Activated naive CD8-positive, alpha-beta T cell treated with anti-CD3 and anti-CD28 coated beads, Interleukin-2, amount 10 ng/mL, durations not matched to agents 7 days and 5 days (primary cell): ENCODE measurements around the gene ZBP1. TPM values are rescaled to one million over a fixed set of nuclear protein-coding genes. Genes with fewer than 3 reads are reported as not detected.

ENCODE experiments used
- ATAC-seq: fragments of 150-1000 bp; cut with Tn5 transposase; one replicate; pipeline ENCODE4 v1.10.0; 2021; ENCODE audit warnings: low read depth, moderate library complexity
- POLR2A ChIA-PET: fragments of 350-600 bp; sonication (Branson Sonifier 250); formaldehyde crosslinking; loops from one replicate; lab custom pipeline; 2021; ENCODE audit warnings: antibody characterized with exemption; lab: Charles Lee
- DNase-seq: peaks from one replicate; pipeline ENCODE4 v3.0.0; 2021
- H3K27ac Mint-ChIP-seq: one replicate; pipeline ENCODE4 v1.8.0; 2022; ENCODE audit warnings: mild to moderate bottlenecking, mixed read lengths
- H3K27me3 Mint-ChIP-seq: one replicate; pipeline ENCODE4 v1.8.0; 2022; ENCODE audit warnings: mild to moderate bottlenecking, moderate library complexity, mixed read lengths
- H3K36me3 Mint-ChIP-seq: one replicate; pipeline ENCODE4 v1.8.0; 2021; ENCODE audit warnings: mild to moderate bottlenecking, mixed read lengths
- H3K4me1 Mint-ChIP-seq: one replicate; pipeline ENCODE4 v1.8.0; 2021; ENCODE audit warnings: mixed read lengths
- H3K4me3 Mint-ChIP-seq: one replicate; pipeline ENCODE4 v1.8.0; 2022; ENCODE audit warnings: mild to moderate bottlenecking, moderate library complexity, mixed read lengths
- H3K9me3 Mint-ChIP-seq: one replicate; pipeline ENCODE4 v1.8.0; 2021; ENCODE audit warnings: mixed read lengths
- total RNA-seq, 2 experiments: library from RNA; stranded (reverse); gene quantifications; one replicate each; pipeline ENCODE4 v1.2.3, GENCODE V29; 2021

Gene ZBP1
- total RNA-seq, 2 experiments from 2014 or later, result 27.5 to 28.5 TPM

DNA sequence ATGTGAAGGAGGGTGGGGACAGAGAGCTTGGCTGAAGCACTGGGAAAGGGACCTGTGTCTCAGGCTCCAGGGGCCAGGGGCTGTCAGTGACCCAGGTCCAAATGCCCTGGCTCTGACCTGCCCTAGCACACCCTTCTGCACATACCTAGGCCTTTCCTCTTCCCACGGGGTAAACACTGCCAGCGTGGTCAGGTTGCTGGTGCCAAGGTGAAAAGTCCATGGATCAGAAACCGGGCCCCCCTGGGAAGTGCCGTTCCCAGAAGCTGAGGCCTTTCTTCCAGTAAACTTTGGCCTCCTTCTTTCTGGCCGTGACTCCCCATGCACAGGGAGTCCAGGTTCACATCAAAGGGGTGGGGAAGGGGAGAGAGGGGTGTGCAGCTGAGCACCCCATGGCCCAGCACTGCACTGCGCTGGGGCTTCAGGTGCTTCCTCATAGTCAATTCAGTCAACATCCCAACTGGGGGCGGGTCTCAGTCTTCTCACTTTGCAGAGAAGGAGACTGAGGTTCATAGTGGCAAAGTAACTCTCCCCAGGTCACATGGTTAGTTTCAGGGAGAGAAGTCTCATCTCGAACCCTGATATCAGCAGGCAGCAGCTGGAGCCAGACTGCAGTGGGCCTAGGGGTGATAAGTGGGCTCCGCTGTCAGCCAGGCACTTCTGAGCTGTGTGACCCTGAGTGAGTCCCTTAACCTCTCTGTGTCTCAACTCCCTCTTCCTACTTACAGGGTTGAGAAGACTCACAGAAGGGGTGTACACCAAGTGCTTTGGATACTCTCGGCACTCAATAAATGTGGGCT lies 42.3 kb downstream of the ZBP1 start:
- no peaks in the 10 kb centered on the region for H3K9me3 Mint-ChIP-seq
- H3K27ac Mint-ChIP-seq, result no peak overlapping the region
- DNase-seq, result no peak
- POLR2A ChIA-PET, result no interaction called here
- no peak overlapping the region for H3K4me3 Mint-ChIP-seq
- H3K4me1 Mint-ChIP-seq, result no peaks in the 10 kb centered on the region
- H3K36me3 Mint-ChIP-seq, result no peaks in the 10 kb centered on the region
- H3K27me3 Mint-ChIP-seq, result peaks cover 35% of the 10 kb centered on the region
- ATAC-seq, result no peak

DNA sequence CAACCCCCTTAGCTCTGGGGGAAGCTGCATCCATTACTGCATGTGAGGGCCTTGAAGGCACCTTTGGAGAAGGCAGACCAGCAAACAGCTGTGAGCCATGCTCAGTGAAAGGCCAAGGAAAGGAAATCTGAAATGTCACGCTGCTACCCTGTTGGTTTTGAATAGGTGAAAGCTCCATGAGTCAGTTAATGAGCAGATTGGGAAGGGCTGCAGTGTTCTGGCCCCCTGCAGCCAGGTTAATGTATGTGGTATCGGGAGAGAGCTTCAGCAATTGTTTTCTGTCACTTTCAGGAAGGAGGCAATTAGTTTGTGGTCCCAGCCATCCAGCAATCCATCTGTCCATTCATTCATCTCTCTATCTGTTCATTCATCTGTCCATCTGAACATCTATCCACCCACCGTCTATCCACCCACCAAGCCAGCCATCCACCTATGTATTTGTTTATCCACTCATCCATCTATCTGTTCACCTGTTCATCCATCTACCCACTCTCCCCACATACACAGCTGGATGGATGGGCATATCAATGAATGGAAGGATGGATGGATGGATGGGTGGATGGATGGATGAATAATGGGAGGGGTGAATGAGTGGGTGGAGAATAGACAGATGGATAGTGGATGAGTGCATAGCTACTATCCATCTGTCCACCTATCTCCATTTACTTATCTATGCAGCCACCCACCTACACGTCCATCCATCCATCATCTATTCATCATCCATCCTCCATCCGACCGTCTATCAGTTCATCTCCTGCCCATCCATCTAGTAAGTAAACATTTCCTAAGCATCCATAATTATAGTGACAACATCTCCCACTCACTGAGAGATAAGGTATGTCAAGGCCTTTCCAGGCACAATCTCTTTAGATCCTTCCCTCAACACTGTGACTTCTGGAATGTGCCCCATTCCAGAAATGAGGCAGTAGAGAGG lies 43.3 kb downstream of the ZBP1 start:
- DNase-seq (no peak), ATAC-seq (no peak)
- Mint-ChIP-seq H3K36me3 (no peaks in the 10 kb centered on the region), H3K4me3 (no peak overlapping the region), H3K9me3 (no peaks in the 10 kb centered on the region), H3K27me3 (peaks cover 32% of the 10 kb centered on the region), H3K4me1 (no peaks in the 10 kb centered on the region), H3K27ac (no peak overlapping the region)
- POLR2A ChIA-PET, result no interaction called here

DNA sequence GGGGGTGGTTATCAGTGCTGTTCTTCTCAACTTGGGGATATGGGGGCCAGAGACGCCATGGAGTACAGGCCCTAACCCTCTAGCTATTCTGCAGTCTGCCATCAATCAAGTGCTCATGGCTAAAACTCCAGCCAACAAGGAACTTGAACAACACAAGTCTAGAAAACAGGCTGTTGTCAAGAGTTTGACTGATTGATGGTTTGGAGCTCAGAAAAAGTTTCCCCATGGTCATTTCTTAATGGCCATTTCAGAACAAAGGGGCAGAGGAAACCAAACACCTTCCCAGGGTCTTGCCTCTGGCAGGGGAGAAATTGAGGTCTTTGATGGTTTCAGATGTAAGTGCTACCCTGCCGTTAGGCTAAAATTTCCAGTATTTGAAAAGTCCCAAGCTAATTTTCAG lies 44.2 kb downstream of the ZBP1 start:
- no peaks in the 10 kb centered on the region for H3K4me1 Mint-ChIP-seq
- H3K9me3 Mint-ChIP-seq, result no peaks in the 10 kb centered on the region
- H3K27me3 Mint-ChIP-seq, result peaks cover 29% of the 10 kb centered on the region
- no peak overlapping the region for H3K27ac Mint-ChIP-seq
- DNase-seq, result no peak
- POLR2A ChIA-PET, result no interaction called here
- ATAC-seq, result no peak
- H3K36me3 Mint-ChIP-seq, result no peaks in the 10 kb centered on the region
- no peak overlapping the region for H3K4me3 Mint-ChIP-seq

DNA sequence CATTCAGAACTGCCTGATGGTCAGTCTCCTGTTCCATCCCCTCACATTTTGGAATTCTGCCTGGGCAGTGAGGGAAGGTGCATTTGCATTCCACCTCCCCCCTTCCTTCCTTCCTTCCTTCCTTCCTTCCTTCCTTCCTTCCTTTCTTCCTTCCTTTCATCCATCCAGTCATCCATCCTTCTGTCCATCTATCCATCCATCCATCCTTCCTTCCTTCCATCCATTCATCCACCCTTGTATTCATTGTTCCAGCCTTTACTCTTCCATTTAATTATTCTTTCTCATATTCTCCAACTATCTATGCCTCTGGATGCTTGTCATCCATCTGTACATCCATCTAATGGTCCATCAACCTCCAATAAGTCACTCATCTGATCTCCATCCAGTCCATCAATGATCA lies 45.3 kb downstream of the ZBP1 start:
- DNase-seq, result no peak

DNA sequence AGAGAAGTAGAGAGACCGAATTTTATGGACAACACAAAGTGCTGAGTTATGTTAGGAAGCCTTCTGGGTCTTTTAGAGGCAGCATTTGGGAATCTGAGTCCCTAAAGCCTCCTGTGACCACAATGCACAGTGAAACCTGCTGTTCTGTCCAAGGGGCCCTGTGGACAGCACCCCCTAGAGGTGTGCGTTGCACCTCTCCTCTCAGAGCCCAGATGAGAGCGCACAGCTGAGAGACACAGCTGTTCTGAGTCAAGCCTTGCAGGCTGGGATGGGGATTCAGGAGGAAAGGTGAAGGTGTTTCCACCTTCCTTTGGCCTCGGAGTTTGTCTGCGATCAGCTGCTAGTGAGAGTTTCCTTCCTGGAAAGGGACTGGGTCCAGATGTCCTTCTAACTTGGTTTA lies 46.3 kb downstream of the ZBP1 start:
- no peak overlapping the region for H3K4me3 Mint-ChIP-seq
- H3K4me1 Mint-ChIP-seq, result no peaks in the 10 kb centered on the region
- peaks cover 21% of the 10 kb centered on the region for H3K27me3 Mint-ChIP-seq
- H3K9me3 Mint-ChIP-seq, result no peaks in the 10 kb centered on the region
- DNase-seq (no peak), ATAC-seq (no peak)
- H3K27ac Mint-ChIP-seq, result no peak overlapping the region
- H3K36me3 Mint-ChIP-seq, result no peaks in the 10 kb centered on the region
- POLR2A ChIA-PET, result no interaction called here

More for the DNA sequence above, 45.3 kb downstream of the ZBP1 start:
- H3K27ac Mint-ChIP-seq, result no peak overlapping the region
- POLR2A ChIA-PET, result no interaction called here
- no peaks in the 10 kb centered on the region for H3K4me1 Mint-ChIP-seq
- peaks cover 22% of the 10 kb centered on the region for H3K27me3 Mint-ChIP-seq
- no peak for ATAC-seq
- no peak overlapping the region for H3K4me3 Mint-ChIP-seq
- H3K9me3 Mint-ChIP-seq, result no peaks in the 10 kb centered on the region
- no peaks in the 10 kb centered on the region for H3K36me3 Mint-ChIP-seq

DNA sequence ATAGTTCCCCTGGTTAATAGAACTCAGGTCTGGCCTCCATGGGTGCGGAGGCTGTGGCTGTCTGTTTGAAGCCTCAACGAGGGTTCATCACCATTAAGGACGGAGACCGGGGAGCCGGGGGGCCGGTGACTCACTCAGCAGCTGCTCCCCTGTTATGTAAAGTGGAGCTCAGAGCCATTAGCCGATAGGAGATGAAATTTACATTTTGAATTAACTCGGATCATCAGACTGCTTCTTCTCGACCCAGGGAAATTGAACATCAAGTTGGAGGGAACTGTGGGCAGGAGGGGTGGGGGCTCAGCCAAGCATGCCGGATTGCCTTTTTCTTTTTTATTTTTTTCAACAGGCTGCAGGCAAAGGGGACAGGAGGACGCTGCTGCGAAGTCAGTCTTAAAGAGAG lies 47.0 kb downstream of the ZBP1 start:
- Mint-ChIP-seq H3K4me3 (no peak overlapping the region), H3K27ac (no peak overlapping the region), H3K27me3 (peaks cover 21% of the 10 kb centered on the region), H3K4me1 (no peaks in the 10 kb centered on the region), H3K36me3 (no peaks in the 10 kb centered on the region), H3K9me3 (no peaks in the 10 kb centered on the region)
- ATAC-seq (no peak), DNase-seq (no peak)
- POLR2A ChIA-PET, result no interaction called here

DNA sequence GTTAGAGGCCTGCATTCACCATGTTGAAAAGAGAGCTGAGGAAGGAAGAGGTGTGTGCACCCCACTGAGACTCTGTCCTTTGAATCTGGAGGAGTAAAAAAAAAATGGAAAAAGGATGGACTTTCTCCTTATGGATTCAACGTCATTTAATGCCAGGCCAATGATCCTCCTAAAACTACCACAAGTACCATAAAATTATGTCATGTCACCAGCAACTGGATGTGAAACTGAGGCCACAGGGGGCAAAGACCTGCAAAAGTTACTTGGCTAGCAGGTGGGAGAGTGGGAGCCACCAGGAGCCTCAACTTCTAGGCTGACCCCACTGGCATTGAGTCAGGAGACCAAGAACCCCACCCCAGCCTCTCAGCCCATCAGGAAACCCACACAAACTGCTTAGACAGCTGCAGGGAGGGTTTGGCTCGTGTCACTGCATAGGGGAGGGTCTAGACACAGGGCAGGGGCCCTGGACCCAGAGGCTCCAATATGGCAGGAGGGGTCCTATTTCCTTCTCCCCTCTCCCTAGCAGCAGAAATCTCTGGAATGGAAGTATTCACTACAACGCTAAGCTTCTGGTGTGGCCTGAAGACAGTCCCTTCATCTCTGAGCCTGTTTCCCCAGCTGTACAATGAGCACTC lies 48.3 kb downstream of the ZBP1 start:
- ATAC-seq, result no peak
- no peaks in the 10 kb centered on the region for H3K4me1 Mint-ChIP-seq
- no peaks in the 10 kb centered on the region for H3K36me3 Mint-ChIP-seq
- H3K4me3 Mint-ChIP-seq, result no peak overlapping the region
- DNase-seq, result no peak
- H3K9me3 Mint-ChIP-seq, result no peaks in the 10 kb centered on the region
- POLR2A ChIA-PET, result no interaction called here
- H3K27ac Mint-ChIP-seq, result no peak overlapping the region
- H3K27me3 Mint-ChIP-seq, result peaks cover 25% of the 10 kb centered on the region

DNA sequence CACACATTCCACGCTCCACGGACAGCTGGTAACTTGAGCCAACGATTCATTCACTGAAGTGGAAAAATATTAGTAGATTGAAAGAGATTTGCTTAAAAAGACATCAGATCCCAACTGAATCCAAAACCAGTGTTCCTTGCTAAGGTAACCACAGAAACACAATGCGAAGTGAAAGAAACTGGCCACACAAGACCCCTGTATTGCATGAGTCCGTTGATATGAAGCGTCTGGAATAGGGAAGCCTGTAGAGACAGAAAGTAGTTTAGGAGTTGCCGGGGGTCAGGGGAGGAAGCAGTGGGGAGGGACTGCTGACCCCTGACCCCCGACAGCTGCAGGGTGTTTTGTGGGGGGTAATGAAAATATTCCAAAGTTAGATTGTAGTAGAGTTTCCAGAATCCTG lies 49.3 kb downstream of the ZBP1 start:
- H3K4me3 Mint-ChIP-seq, result no peak overlapping the region
- POLR2A ChIA-PET, result no interaction called here
- no peaks in the 10 kb centered on the region for H3K4me1 Mint-ChIP-seq
- no peak for DNase-seq
- H3K27ac Mint-ChIP-seq, result no peak overlapping the region
- no peaks in the 10 kb centered on the region for H3K9me3 Mint-ChIP-seq
- no peak for ATAC-seq
- H3K27me3 Mint-ChIP-seq, result peaks cover 27% of the 10 kb centered on the region
- H3K36me3 Mint-ChIP-seq, result no peaks in the 10 kb centered on the region

DNA sequence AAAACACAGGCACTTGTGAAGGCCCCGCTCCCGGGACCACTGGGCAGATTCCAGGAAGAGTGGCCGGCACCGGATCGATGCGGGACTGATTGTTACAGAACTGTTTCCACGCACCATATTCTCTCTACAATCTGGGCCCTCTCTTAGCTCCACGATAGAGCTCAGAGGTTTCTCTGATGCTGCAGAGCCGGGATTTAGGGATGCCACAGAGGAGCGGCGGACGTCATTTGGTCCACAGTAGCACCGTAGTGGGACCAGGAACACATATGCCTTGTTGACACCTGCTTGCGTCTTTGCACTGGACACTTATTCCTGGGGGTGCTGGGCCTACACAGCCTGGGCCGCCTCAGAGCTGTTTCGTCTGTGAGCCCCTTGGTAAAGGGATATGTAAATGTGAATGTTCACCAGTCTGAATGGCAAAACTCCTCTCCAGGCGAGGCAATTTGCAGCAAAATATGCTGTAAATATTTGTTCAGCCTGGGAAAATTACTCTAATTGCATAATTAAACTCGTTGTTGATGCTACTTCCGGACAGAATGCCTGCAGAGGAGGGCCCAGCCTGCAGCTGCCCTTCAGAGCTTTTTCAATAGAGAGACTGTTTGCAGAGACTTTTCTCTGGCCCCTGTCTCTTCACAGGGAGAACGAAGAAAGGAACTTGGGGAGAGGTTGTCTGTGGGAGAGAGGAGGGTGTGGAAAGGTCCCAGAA lies 49.9 kb downstream of the ZBP1 start:
- H3K27ac Mint-ChIP-seq, result no peak overlapping the region
- H3K27me3 Mint-ChIP-seq, result peaks cover 31% of the 10 kb centered on the region
- DNase-seq (no peak), ATAC-seq (no peak)
- H3K4me1 Mint-ChIP-seq, result no peaks in the 10 kb centered on the region
- POLR2A ChIA-PET, result no interaction called here
- H3K4me3 Mint-ChIP-seq, result no peak overlapping the region
- H3K9me3 Mint-ChIP-seq, result no peaks in the 10 kb centered on the region
- H3K36me3 Mint-ChIP-seq, result no peaks in the 10 kb centered on the region

DNA sequence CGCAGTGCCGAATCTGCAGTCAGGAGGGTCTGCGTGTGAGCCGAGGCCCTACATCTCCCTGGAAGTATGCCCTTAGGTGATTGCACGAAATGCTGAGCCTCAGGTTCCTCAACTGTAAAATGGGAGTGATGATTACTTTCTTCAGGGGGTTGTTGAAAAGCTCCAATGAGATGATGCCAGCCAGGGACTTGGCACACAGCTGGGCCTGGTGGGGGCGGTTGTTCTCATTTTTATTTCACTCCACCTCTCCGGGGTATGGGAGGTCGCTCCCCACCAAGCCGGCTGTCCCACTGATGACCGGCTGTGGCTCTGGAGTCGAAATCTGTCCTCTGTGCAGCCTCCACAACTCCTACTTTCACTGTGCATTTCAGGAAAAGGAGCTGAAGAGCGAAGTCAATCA lies 51.3 kb downstream of the ZBP1 start:
- ATAC-seq, result no peak
- no peaks in the 10 kb centered on the region for H3K36me3 Mint-ChIP-seq
- H3K4me1 Mint-ChIP-seq, result no peaks in the 10 kb centered on the region
- POLR2A ChIA-PET, result no interaction called here
- H3K9me3 Mint-ChIP-seq, result no peaks in the 10 kb centered on the region
- H3K4me3 Mint-ChIP-seq, result no peak overlapping the region
- DNase-seq, result no peak
- H3K27me3 Mint-ChIP-seq, result peaks cover 25% of the 10 kb centered on the region
- no peak overlapping the region for H3K27ac Mint-ChIP-seq

DNA sequence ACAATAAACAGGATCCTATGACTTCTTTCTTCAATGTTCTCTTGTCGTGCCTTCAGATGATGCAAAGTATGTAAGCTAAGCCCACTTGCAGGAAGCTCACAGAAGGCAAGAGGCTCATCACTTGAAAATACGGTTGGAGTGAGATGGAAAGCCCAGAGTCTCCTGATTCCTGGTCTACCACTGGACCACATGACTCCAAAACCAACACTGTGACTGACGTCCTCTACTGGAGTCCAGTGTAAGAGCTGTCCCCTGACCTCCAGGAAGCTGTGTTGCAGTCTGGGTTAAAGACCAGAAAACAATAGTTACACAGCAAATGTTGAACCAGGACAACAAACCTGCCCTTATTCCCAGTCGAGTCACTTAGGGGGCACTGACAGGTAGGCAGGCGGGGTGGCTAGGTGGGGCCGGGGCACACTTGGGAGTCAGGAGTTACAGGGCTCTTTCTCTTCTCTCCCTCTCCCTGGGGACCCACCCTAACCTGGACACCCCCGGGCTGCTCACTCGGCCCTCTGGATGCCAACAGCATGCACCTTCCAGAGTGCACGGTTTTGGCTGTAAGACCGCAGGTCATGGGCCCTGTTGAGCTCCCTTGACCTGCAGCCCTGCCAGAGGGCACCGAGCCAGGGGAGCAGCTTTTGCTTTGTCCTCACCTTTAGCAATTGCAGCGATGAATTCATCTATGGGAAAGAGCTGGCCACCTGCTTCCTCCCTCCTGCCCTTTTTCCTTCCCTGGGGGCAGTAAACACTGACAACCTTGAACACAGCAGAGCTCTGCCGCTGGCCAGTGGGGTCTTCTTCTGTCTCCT lies 51.9 kb downstream of the ZBP1 start:
- DNase-seq (no peak), ATAC-seq (no peak)
- Mint-ChIP-seq H3K36me3 (no peaks in the 10 kb centered on the region), H3K27me3 (peaks cover 20% of the 10 kb centered on the region), H3K9me3 (no peaks in the 10 kb centered on the region), H3K27ac (no peak overlapping the region), H3K4me1 (no peaks in the 10 kb centered on the region), H3K4me3 (no peak overlapping the region)
- POLR2A ChIA-PET, result no interaction called here

DNA sequence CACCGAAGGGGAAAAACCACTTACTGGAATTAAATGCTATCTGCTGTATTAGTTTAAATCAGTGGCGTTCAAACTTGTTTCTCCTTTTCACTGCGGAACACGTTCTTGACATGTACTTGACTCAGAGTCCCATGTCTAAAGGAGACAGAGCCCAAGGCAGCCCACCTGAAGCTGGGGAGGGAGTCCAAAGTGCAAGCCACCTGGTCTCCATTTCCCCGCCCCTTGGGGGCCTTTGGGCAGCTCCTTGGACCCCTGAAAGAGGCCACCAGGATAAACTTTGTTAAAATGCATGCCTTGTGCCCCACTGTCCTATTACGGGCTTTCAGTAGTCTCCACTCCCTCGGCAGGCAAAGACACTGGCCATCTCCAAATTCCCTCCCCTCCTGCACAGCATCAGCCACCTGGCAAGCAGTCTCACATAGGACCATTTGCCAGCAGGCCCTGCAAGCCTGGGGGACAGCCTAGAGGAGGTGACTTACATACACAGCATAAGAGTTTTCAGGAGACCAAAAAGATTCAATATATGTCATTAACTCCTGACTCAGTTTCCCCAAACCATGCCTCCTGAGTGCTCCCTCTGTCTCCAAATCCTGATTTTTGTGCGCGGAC lies 52.7 kb downstream of the ZBP1 start:
- H3K27ac Mint-ChIP-seq, result no peak overlapping the region
- H3K4me1 Mint-ChIP-seq, result no peaks in the 10 kb centered on the region
- H3K27me3 Mint-ChIP-seq, result peaks cover 14% of the 10 kb centered on the region
- H3K9me3 Mint-ChIP-seq, result no peaks in the 10 kb centered on the region
- DNase-seq, result no peak
- POLR2A ChIA-PET, result no interaction called here
- no peaks in the 10 kb centered on the region for H3K36me3 Mint-ChIP-seq
- H3K4me3 Mint-ChIP-seq, result no peak overlapping the region
- no peak for ATAC-seq
